GM18499 (cell line): ENCODE measurements around the gene GTF3C4.
"Not testable (repeated sequence)": the region's sequence is repeated elsewhere in the genome, so short reads cannot be mapped to it uniquely, and the experiment has no call there.

Experiments used
- ATAC-seq: cut with Tn5 transposase; IDR thresholded peaks from one replicate; pipeline ENCODE4 v1.9.1; 2021; ENCODE audit warnings: moderate number of reproducible peaks; ENCODE audit not compliant: insufficient read depth, unreplicated experiment

GTF3C4 gene

DNA sequence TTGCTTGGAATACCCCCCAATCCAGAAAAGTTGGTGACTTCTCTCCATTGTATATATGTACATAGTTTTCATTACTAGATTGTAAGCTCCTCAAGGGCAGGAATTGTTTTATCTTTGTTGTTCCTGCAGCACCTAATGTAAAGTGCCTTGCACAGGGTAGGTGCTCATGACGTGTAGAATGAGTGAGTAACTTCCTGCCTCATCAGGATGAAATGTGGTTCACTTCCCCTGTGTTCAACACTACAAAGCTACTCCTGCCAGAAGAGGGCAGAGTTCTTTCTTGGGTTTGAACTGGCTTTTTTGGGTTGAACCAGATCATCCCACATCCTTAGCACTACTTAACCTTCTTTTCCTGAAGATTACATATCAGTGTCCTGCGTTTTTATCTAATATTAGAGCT lies 23.9 kb downstream of the GTF3C4 start:
- no peak for ATAC-seq

DNA sequence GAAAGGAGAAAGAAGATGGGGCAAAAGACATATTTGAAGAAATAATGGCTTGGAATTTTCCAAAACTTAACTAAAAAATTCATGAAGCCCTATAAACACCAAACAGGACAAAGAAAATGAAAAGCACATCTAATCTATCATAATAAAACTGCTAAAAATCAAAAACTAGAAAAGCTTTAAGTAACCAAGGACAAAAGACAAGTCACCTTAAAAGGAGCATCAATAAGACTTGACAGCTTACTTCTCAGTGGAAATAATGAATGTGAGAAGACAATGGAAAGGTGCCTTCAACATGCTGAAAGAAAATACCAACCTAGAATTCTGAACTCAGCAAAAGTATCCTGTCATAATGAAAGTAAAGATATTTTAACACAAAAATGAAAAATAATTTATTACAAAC lies 27.0 kb downstream of the GTF3C4 start:
- ATAC-seq, result no peak

DNA sequence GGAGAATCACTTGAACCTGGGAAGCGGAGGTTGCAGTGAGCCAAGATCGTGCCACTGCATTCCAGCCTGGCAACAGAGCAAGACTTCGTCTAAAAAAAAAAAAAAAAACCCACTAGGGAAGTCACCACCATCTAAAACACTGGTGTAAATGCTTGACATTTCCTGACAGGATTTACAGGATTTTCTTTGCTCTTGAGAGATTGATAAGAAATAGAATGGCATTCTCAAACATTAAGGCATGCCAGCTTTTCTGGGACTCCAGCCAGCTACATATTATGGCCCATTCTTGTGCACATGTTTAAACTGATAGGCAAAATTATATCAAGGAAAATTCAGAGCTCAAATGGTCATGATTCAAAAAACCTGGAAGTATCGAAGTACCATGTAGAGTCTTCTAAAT lies 28.7 kb downstream of the GTF3C4 start:
- ATAC-seq, result no peak

DNA sequence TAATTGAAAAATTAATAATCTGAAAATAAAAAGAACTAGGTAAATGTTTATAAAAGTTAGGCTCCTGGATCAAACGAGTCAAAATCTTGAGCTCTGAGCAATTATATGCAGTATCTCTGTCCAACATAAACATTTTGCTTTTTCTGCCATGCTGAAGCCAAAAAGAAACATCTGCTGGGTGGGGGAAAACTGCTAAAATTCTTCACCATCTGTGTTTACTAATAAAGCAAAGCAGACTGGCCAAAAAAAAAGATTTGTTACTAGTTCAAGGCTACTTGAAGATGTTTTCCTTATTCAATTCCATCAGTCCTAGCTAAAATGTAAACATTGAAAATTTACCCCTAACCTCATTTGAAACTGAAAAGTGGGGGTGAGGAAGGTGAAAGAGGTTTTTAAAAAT lies 29.7 kb downstream of the GTF3C4 start:
- ATAC-seq, result no peak

DNA sequence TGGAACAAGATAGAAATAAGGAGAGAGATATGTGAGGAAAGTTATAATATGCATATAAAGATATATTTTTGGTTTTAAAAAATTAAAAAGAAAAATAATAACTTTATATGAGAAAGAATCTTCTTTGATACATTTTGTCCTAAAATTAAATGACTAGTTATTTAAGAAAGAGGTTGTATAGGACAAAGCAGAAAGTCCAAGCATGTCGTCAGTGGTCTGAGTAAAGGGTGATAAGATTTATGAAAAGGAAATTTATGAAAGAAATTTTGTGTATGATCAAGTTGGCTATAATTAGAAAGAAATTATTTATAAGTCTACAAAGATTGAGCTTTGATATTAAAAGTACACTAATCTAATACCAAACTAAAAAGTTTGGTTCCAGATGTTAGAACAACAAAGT lies 32.0 kb downstream of the GTF3C4 start:
- no peak for ATAC-seq

DNA sequence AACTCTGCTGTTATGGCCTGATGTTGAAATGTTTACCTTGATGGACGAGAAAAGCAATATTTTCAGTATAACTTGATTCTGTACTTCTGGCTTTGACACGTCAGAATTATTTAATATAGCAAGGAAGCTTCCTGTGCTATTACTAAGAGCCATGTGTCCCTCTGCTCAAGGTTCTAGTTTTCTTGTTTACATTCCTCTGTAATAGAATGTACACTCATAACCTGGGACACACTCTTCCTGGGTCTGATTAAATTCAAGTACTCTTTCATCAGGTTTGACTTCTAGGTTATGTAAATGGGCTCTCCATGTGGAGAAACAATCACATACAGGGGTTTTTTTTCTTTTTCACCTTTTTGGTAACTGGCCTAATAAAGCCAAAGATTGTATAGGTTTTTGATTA lies 33.1 kb downstream of the GTF3C4 start:
- no peak for ATAC-seq

DNA sequence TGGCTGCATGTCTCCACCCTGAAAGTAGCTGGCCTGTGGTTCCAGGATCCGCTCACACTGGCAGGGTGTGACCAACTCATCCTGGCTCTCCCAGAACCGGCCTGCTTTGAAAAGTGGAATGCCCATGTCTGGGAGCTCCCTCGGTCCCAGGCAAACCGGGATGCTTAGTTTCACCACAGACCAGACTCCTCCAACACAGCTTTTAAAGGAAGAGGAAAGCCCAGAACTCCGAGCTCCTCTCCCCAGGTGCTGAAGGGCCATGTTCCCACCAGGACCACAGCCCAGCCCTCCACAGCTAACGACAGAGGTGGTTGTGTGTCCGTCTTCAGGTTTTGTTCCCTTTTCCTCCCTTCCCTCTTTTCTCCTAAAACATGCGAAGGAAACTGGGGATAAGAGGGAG lies 38.0 kb downstream of the GTF3C4 start:
- ATAC-seq, result no peak

DNA sequence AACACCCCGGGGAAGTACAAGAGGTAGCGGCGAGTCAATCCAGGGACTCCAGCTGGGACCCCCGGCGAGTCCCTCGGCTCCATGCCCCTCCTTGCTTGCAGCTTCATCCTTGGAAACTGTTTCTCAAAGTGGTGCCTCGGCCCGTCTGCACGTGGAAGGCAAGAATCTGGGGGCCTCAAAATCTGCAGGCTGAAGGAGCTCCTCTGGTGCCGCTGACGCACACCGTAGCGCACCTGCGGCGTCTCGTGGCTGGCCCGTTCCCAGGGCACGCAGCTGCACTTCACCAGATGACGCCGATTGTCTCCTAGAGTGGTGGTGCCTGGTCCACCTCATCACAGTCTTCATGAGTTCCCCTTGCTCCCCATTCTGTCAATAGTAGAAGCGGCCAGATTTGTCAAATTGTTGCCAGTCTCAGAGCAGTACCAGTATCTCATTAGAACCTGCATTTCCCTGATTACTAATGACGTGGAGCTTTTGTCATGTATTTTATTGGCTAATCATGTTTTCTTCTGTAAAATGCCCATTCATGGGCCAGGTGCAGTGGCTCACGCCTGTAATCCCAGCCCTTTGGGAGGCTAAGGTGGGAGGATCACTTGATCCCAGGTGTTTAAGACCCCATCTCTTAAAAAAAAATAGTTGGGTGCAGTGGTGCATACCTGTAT lies 38.6 kb downstream of the GTF3C4 start:
- ATAC-seq, result no peak

DNA sequence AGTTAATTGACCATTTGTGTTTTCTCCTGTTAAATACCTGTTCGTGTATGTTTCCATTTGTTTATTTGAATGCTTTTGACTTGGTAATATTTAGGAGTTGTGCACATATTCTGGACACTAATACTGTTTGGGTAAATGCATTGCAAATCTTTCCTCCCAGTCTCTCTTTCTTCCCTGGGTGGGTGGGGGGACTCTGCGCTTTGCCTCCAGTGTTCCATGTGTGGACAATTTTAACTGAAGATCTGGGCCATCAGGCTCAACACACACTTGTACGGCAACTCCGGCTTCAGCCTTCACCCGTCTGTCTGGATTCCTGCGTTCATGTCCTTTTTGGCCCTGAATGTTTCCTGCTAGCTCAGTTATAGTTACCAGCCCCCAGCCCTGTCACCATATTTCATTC lies 40.1 kb downstream of the GTF3C4 start:
- ATAC-seq, result no peak

DNA sequence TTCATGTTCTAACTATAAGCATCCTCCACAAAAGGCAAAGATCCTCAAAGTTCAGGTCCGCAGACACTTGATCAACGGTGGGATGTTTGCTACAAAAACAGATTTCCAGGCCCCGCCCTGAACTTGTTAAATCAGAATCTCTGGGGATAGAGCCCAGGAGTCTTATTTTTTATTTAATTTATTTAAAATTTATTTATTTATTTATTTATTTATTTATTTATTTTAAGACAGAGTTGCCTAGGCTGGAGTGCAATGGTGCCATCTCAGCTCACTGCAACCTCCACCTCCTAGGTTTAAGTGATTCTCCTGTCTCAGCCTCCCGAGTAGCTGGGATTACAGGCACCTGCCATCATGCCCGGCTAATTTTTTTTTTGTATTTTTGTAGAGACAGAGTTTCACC lies 40.9 kb downstream of the GTF3C4 start:
- not testable (repeated sequence) for ATAC-seq

DNA sequence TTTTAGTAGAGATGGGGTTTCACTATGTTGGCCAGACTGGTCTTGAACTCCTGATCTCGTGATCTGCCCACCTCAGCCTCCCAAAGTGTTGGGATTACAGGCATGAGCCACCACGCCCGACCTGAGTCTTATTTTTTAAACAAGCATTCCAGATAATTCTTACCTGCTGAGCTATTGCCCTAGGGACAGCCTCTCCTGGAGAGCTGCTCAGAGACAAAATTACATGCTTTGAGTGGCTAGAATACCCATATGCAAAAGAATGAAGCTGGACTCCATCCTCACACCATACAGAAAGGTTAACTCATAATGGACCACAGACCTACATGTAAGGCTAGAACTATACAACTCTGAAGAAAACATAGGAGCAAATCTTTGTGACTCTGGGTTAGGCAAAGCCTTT lies 41.6 kb downstream of the GTF3C4 start:
- no peak for ATAC-seq

DNA sequence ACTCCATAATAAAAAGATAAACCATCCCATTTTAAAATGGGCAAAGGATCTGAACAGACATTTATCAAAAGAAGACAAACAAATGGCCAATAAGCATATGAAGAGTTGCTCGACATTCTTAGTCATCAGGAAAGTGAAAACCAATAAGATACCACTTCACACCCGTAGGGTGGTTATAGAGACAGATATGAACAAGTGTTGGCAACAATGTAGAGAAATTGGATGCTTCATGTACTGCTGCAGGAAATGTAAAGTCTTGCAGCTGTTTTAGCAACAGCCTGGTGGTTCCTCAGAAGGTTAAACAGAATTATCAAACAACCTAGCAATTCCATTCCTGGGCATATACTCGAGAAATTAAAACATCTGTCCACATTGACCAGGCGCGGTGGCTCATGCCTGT lies 42.5 kb downstream of the GTF3C4 start:
- ATAC-seq, result no peak

DNA sequence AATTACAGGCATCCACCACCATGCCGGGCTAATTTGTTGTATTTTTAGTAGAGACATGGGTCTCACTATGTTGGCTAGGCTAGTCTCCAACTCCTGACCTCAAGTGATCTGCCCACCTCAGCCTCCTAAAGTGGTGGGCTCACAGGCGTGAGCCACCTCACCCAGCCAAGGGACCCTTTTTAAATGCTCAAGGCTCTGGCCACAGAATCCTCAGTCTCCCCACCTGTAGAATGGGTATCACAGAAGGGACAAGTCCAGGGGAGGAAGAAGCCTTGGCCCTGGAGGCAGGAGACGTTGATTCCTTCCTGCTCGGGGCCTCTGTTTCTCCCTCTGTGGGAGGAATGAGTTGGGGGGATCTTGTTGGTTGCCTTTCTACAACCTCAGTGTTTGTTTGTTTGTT lies 45.7 kb downstream of the GTF3C4 start:
- no peak for ATAC-seq

DNA sequence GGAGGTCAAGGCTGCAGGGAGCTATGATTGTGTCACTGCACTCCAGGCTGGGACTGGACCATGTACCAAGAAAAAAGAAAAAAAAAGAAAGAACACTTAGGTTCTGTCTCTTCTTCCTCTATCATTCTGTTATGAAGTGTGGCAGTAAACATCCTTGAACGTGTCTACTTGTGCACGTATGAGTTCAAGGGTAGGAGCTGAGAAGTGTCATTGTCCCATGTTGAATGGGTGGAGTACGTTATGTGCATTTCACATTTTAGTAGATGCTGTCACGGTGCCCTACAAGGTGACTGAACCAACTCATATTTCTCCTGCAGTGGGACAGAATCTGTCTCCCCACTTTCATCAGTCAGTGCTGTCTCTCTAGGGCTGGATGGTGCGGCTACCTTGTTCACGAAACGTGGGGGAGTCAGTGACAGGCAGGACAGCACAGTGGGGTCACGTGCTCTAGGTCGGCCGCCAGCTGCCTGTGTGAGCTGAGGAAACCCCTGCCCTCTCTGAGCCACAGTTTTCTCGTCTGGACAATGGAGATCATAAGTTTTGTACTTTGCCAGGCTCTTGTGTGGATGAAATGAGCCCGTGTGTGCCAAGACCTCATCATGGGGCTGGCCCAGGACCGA lies 47.2 kb downstream of the GTF3C4 start:
- ATAC-seq, result no peak

DNA sequence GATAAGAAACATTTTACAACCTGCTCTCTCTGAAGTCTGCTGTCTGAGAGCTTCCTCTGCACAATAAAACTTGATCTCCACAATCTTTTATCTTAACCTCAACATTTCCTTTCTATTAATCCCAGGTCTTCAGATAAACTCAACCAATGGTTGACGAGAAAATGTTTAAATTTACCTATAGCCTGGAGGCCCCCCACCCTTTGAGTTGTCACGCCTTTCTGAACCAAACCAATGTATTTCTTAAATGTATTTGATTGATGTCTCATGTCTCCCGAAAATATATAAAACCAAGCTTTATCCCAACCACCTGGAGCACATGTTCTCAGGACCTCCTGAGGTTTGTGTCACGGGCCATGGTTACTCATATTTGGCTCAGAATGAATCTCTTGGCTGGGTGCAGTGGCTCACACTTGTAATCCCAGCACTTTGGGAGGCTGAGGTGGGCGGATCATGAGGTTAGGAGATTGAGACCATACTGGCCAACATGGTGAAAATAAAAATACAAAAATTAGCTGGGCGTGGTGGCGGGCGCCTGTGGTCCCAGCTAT lies 48.2 kb downstream of the GTF3C4 start:
- ATAC-seq, result not testable (repeated sequence)

DNA sequence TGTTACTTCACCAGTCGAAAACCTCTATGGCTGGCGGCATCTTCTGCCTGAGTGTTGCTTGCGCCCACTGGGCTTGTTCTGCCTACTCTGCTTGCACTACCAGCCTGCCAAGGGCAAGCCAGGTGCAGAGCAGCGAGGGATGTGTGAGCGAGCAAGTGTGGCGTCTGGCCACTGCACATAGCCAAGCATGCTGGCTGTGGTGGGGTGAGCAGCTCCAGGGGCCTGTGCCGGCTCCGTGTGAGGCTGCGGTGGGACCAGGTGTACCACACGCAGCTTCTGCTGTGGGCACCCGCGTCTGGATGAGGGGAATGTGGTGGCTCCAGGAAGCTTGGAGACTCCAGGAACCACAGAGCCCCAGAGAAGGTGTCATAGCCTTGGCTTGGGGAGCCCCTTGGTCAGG lies 51.4 kb downstream of the GTF3C4 start:
- no peak for ATAC-seq

DNA sequence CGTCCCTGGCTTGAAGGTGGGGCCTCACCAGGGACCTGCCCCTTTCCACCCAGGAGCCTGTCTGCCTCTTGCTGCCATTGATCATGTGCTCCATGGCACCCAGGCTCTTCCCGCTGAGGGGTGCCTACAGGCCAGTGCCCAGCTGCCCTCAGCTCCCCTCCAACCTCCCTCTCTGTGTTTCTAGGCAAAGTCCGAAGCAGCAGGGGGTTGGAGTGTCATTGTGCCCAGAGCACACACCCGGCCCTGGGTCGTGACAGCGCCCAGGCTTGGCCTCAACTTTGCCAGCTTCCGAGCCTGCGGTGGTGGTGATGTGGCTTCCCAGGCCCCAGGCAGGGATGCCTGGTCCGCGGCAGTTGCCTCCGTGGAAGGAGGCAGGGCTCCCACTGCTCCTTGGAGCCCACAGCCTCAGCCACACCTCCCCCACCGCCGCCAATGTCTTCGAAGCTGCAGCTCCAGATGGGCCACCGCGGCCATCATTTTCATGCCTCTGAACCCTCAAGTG lies 52.4 kb downstream of the GTF3C4 start:
- no peak for ATAC-seq

DNA sequence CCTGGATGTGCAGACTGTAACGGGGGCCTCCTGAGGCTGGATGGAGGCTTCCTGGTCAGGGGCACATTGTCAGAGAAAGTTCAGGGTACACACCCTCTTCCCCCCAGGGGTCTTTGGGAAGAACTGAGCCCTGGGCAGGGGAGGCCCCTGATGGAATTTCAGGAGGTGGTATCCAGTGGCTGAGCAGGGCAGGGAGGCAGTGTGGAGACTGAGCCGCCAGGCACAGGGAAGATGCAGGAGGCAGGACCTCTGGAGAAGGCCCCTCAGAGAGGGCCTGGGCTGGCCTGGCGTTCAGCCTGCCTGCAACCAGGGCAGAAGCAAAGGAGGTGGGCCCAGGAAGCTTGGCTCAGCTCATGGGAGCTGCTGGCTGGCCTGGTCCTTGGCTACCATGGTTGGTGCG lies 53.5 kb downstream of the GTF3C4 start:
- ATAC-seq, result no peak

DNA sequence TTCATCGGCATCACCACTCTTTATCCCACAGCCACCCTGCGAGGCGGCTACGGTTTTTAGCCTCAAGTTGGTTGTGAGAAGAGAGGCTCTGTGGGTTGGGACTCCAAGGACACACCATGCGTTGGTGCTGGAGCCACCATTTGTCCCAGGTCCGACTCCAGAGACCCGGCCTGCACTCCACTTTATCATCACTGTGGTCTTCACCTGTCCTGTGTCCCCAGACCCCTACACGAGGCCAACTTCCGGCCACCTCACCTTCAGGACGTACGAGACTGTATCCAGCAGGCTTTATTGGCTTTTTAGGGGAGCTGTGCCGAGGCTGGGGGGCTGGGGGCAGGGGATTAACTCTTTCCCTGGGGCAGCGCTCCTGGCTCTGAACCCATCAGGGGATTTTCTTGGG lies 55.0 kb downstream of the GTF3C4 start:
- no peak for ATAC-seq

DNA sequence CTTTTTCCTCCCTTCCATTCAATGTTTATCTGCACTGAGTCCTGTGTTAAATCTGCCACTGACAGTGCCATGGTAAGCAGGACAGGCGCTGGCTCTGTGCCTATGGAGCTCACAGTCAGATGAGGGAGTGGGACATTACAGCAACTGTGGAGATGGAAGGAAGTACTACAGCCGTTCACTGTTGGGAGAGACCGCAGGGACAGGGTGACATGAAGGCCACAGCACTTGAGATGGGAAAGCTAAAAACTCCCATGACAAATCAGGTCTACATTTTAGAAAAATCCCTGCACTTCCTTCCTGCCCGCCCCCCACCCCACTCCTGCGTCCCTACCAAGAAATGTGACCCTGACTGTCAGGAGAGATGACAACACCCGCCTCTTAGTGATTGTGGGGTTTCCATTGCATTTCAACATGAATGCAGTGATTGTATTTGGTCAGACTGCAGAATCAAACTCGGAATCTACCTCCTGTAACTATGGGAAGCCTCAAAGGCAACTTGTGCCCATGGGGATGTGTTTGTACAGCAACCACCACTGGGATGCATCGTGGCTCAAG lies 56.4 kb downstream of the GTF3C4 start:
- ATAC-seq, result no peak

DNA sequence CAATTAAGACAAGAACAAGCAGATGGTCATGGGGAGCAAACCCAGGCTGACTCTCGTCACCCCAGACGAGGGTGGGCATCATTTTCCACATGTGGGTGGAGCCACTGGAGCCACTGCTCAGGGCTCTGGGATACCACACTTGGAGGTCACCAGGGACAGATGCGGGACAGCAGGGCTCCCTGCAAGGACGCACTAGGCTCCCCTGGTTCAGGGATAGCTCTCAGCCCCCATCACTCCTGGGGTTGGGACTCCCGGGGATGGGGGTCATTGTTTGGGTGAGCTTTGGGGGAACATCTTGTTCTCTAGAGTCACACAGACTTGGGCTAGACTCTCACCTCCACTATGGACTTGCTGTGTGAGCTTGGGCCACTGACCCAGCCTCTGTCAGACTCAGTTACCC lies 57.8 kb downstream of the GTF3C4 start:
- no peak for ATAC-seq

DNA sequence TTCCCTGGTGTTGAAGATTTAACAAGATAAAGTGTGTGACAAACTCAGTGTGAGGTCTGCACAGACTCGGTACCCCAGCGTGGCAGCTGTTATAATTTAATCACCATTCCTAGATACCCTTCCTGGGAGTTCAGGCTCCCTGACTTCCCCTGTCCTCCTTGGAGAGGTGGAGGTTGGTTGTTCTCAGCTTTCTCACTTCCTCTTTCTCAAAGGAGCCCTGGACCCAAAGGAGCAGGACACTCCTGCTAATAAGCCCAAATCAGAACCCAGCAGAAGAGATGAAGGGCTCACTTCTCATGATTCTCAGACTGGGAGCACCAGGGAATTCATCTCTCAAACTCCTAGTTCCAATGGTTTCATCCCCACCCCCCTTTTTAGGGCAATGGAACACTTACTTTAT lies 58.2 kb downstream of the GTF3C4 start:
- no peak for ATAC-seq
